ENCODE results near the gene WDR33.

Gene WDR33

GRCh38 chr2:127672341-127673224 is 138.4 kb downstream of the WDR33 start:
- no peak for DNase-seq (ENCODE audit: low read depth)

DNA sequence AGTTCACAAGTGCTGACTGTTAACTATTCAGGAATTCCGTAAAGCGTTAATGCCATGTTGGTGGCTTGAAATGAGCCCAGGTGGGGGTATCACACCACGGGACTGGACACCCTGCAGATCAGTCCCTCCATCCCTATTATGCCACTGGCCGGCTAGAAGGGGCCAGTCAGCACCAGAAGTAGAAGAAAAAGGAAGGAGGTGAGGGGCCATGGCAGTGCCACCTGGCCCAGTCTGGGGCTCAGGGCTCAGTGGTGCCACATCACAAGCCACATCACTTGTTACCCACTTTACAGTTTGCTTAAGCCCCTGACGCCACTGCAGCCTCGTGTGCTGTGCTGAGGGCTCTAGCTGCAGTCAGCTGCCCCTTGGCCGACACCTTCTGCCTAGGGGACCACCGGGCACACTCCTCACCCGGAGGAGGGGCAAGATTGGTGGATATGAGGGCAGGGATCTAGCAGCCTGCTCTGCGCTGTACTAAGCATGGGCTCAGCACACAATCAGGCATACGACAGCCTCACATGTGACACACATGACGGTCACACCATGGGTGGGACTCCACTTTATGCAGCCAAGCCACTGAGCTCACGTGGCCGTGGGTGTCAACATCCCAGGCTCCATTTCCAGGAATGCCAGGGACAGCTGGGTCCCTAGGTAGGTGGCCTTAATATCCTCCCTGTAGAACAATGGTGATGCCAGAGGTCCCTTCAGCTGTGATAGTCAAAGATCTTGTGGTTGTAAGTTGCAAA is 139.2 kb downstream of the WDR33 start:
- DNase-seq (ENCODE audit: low read depth), result no peak

- DNase-seq (ENCODE audit: low read depth), result no peak
These were observed 140.0 kb downstream of the WDR33 start for GRCh38 chr2:127670957-127671290.

DNA sequence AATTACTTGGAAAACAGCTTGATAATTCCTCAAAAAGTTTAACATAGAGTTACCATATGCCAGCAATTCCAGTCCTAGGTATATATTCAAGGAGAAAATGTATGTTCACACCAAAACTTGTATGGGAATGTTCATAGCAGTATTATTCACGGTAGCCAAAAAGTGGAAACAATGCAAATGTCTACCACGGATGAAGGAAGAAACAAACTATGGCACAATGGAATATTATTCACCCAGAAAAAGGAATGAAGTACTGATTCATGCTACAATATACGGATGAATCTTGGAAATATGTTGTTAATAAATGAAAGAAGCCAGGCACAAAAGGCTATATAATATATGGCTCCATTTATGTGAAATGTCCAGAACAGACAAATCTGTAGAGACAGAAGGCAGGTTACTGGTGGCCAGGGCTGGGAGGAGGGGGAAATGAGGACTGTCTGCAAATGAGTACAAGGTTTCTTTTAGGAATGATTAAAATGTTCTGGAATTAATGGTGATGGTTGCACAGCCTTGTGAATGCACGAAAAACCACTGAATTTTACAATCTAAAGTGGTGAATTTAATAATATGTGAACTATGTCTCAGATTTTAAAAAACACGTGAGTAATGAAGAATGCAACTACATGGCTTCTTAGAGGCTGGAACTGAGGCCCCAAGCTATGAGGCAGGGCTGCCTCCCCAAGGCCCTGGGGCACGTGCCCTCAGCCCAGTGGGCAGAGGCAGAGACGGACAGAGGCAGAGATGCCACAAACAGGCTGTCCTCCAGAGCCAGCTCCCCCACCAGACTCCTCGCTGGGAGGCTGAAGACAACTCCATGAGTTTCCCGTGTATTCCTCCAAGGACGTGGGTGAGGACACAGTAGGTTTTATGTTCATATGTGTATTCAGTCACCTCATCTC is 140.7 kb downstream of the WDR33 start:
- no peak for DNase-seq (ENCODE audit: low read depth)

- no peak for DNase-seq (ENCODE audit: low read depth)
These were observed 141.9 kb downstream of the WDR33 start for GRCh38 chr2:127669056-127669455.

DNA sequence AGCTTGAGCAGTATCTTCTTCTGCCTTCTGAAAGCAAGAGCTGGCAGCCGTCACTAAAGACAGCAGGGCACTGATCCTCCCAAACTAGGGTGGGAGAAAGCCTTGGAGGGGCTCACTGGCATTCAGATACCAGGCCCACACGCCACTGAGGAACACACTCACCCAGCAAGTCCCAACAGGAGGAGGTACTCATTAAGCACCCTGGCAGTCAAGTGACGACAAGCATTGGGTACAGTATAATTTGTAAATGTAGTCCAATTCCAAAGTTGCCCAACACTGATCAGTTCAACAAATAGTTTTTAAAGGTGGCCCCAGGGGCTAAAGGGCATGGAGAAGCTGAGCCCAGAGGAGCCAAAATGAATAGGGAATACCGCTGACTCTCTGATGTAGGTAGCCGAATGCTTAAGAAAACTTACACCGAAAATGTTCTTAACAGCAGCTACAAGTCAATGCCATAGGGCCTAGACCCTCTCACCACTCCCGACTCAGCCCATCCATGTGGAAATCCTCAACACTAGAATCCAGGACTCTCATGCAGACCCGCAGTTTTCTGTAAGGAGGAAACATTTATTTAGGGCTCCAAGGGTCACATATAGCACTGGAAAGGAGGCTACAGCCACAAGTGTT is 145.6 kb downstream of the WDR33 start:
- DNase-seq (ENCODE audit: low read depth), result no peak

DNA sequence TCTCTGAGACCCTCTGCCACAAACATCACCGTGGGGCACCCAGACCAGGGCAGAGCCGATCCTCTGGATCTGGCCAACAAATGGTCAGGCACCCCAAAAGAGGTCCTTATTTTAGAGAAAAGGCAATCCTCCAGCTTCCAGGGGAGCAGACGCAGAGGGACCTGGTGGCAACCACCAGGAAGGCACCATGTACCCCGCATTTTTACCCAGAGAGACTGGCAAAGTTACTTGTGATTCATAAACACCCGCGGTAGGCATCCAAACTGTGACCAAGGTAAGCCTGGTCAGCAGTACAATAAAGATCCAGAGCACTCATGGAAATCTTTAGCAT is 146.1 kb downstream of the WDR33 start:
- DNase-seq (ENCODE audit: low read depth), result no peak

DNA sequence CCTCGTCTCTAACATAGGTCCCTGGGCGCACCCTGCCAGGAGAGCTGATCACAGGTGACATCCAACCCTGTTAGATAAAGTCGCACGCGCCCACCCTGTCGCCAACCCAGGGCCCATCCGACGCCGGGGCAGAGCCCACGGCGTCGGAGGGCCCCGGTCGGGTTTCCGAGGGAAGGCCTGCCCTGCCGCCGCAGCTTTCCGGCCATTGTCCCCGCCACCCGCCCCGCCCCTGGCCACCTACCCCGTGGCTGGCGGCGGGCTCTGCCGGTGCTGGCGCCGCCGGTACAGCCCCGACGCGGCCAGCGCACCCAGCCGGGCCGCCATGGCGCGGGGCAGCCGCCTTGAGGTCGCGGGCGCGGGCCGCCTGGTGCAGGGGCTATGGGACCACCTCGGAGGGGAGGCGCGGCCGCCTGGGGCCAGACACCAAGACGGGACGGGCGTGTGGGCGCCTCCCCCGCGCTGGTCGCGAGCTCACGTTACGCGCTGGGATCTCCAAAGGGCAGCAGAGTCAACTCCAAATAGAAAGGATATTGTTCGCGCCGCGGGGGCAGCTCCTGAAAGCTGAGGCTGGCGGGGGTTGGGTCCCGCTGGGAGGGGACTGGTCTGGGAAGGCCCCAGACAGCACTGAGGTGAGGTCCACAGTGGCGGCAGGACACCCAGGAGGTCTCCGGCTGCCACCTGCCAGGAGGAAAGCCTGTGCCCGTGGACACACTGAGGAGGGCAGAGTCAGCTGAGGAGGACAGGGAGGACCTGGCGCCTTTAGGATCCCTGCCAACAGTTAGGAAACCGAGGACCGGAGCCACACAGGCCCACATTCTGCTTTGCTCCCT is 146.7 kb downstream of the WDR33 start:
- DNase-seq (ENCODE audit: low read depth), result no peak

DNA sequence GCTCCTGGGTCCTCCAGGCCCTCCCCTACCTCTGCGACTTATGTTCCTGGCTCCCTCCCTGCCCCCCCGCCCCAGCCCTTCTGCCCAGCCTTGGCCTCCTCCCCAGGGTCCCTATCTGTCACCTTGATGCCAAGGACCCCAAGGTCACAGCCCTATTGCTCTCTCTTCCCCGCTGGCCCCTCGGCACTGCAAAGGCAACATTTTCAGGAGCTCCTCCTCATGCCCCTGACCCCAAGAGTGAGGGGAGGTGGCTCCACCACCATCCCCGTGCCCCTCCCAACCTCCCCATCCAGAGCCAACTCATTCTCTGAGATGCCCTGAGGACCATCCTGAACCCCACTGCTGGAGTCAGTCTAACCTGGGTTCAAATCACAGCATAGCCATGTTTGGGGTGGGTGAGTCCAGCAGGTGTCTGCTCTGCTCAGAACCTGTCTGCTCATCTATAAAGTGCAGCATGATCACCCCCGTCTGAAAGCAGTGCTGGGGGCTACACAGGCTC is 147.4 kb downstream of the WDR33 start:
- no peak for DNase-seq (ENCODE audit: low read depth)

DNA sequence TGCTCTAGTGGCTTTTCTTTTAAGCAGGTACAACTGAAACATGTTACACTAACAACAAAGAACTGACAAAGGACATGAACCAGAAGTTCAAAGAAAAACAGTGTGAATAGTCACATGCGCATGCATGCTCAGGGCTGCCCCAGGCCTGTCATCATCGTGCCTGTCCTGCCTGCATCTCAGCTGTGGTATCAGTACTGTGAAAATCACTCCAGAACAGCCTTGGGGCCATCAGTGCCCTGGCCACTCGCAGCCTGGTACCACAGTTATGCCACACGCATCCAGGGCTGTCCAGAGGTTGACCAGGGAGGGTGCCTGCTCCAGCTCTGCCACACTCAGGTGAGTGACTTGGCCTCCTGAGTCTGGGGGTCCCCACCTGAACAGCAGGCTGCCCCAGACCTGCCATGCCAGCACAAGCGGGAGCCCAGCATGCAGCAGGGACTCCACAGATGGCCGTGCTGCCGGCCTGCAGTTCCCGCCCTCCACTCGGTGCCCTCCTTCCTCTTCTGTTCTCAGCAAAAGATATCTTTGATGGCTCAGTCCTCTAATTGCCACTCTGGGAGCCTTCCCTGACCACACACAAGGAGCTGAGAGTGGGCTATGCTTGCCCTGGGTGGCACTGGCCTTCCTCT is 147.9 kb downstream of the WDR33 start:
- DNase-seq (ENCODE audit: low read depth), result no peak

DNA sequence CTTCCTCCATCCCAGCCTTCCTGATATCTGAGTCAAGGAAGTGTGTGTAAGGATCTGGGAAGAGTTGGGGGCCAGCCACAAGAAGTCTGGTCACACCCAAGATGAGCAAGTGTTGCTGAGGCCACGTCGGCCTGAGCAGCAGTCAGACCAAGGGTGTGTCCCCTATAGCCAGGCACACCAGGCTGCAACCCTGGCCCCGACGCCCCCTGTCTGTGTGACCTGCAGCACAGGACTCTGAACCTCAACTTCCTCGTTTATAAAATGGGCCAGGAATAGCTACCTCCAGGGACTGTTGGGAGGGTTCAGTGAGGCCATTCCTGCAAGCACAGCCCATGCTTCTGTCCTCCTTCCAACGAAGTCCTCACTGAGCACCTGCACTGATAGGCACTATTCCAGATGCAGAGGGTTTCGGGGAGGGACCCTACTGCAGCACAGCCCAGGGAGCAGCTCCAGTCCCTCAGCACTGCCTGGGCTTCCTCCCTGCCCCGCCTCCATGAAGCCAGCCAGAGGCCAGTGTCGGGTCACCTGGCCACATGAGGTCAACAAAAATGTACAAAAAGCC is 148.9 kb downstream of the WDR33 start:
- DNase-seq (ENCODE audit: low read depth), result no peak

GRCh38 chr2:127661072-127661649 is 149.8 kb downstream of the WDR33 start:
- no peak for DNase-seq (ENCODE audit: low read depth)

- no peak for DNase-seq (ENCODE audit: low read depth)
These were observed 150.7 kb downstream of the WDR33 start for GRCh38 chr2:127660291-127660578.

DNA sequence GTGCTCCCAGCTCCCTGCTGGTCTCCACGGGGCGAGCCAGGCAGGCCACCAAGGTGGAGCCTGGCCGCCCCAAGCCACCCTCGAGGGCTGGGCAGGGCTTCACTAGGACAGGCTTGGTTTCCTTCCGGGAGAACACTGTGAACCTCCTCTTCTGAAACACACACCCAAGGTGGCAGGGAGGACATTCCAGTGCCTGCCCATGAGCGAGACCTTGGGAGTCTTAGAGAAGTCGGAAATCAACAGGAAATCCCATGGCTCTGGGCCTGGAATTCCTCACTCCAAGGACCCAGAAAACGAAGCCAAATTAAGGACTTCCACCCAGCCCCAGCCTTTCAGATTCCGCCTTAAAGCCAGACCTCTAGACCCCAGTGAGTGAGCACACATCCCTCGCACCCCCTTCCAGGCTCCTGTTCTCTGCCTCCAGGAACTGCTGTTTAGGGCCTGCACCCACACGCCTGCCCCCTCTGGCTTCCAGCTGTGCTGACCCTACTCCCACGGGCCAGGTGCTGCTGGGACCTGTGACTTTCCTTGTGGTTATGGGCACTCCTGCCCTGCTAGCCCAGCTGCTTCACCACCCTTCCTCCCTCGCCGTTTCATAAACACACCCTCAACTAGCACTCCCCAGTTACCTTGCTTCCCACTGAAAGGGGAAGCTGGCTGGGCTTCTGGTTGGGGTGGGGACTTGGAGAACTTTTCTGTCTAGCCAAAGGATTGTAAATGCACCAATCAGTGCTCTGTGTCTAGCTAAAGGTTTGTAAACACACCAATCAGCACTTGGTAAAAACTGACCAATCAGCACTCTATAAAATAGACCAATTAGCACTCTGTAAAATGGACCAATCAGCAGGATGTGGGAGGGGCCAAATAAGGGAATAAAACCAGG is 151.3 kb downstream of the WDR33 start:
- no peak for DNase-seq (ENCODE audit: low read depth)

DNA sequence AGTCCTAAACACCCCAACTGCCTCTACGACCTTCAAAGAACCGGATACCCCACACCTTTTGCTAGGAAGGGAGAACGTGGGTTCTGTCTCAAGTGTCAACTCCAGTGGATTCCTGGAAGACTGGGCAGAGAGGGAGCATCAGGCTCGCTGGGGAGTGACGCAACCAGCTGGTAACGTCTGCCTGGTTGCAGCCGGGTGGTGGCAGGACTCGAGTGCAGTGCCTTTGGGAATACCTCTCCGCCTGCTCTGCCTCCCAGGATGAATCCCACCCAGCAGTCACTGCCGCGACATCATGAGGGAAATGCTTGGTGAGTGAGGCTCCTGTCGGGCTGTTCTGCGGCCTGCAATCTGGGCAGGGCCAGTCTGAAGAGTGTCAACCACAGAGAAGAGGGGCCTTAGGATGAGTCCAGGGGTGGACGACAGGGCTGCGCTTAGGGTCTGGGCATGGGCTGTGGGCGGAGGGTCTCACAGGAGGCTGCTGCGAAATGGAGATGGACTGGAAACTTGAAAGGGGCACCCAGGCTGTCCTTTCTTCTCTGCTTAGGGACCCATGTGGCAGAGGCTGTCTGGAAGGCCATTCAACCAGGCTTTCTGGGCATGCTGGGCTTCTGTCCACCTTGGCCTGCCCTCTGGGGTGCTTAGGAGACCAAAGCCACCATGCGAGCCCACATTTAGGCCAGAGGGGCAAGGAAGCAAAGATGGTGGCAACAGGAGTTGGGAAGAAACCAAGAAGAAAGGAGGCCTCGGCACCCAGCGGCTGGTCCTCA is 152.1 kb downstream of the WDR33 start:
- DNase-seq (ENCODE audit: low read depth), result no peak

- no peak for DNase-seq (ENCODE audit: low read depth)
These were observed 152.8 kb downstream of the WDR33 start for GRCh38 chr2:127658146-127658545.

DNA sequence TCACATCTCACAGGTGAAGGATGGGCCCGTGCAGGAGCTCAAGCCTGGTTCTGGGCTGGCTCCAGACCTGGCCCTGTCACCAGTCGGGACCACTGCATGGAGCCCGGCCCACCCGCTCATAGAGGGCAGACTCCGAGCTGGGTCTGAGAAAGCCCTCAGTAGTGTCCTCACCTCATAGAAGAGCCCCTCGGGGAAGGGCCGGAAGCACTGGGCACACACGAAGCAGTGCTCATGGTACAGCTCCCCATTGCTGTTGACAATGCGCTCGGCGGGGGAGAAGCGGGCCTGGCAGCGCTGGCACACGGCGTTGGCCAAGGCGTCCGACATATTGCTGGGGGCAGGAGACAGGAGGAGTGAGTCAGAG is 153.8 kb downstream of the WDR33 start:
- no peak for DNase-seq (ENCODE audit: low read depth)

DNA sequence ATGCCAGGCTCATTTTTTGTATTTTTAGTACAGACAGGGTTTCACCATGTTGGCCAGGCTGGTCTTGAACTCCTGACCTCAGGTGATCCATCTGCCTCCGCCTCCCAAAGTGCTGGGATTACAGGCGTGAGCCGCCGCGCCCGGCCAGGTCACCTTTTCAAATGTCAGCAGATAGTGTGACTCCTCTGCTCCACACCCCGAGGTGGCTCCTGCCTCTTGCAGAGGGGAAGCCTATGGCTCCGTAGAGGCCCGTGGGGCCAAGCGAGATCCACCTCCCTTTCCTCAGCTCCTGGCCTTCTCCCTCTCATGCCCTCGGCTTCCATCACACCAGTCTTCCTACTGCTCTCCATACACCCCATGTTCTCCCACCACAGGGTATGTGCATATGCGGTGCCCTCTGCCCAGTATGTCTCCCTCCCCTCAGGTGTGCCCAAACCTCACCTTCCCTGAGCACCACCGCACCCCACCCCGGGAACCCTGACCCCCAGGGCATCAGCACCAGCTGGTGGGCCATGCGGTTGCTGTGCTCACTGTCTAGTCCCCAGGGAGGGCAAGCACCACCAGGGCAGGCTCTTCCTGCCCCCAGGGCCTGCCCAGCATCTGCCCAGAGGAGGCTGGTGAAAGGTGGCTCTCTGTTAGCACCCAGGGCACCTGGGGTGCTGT is 154.3 kb downstream of the WDR33 start:
- DNase-seq (ENCODE audit: low read depth), result no peak

Data from activated T-cell treated with anti-CD3 and anti-CD28 coated beads for 1 hour (primary cell).